CMK (cell line): ENCODE measurements around the gene SPINT3.
"Not testable (repeated sequence)": the region's sequence is repeated elsewhere in the genome, so short reads cannot be mapped to it uniquely, and the experiment has no call there.

Source experiments
- DNase-seq: peaks from one replicate; pipeline ENCODE4 v3.0.0-alpha.2; 2010; ENCODE audit warnings: low read depth

Gene SPINT3

DNA sequence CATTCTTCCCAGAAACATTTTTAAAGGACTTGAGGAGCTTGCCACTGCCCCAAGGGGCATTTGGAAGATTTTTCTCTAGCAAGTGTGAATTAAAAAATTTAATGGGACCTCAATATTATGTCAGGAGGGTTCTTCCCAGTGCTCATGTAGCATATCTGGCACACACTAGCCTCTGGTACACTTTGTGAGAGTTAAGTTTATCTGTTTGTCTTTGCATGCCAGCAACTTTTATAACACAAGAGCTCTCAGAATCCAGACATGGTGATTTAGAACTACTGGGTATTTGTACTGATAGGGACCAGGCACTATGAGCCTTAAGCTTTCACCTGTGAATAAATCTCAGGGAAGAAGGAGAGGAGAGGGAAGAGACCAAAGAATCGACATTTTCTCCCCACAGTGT lies 12.9 kb downstream of the SPINT3 start:
- no peak for DNase-seq

DNA sequence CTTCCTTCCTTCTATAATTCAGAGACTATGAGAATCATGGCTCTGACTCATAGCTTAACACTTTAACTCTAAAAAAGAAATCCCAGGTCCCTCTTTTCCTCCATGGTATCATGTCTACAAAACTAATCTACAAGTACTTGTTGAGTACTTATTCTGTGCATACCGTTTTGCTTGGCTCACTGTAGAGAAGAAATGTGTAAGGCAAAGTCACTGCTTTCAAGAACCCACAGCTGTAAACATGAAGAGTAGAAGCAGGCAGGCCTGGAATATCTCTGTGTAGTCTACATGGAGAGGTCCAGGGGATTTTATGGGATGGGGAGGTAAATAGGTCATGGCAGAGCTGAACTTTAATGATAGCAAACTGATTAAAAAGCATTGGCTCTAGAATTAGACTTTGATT lies 13.8 kb downstream of the SPINT3 start:
- no peak for DNase-seq

DNA sequence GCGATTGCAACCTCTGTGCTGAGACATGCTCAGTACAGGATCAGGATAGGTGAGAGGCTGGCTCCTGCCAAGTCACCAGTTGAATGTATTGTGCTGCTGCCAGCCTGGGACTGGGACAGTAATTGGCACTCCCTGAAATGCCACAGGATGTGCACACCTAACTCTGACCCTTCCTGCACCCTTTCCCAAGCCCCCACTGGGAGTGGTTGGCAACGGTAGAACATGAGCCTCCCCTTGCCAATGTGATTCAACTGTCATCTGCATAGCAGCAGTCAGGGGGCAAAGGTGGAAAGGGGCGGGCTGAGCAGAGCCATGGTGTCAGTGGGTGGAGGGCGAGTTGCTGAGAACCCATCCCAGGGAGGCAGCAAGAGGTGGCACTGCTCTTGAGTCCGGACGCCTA lies 15.4 kb downstream of the SPINT3 start:
- DNase-seq: no peak

DNA sequence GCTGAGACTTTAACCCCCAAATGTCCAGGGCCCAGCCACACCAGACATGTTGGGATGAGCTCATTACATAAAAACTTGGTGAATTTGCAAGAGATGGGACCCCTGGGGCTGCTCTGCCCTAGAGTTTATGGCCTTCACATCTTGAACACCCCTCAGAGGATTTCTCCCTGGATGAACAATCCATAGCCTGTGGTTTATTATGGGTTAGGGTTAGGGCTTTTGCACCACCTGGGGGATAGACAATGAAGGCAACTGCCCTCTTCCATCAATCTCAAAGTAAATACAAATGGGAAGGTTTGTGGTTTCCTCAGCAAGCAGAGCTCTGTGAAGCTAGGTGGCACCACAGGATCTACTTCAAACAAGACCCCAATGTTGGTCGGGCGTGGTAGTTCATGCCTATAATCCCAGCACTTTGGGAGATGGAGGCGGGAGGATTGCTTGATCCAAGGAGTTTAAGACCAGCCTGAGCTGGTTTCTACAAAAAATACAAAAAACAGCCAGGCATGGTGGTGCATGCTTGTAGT lies 17.4 kb downstream of the SPINT3 start:
- no peak for DNase-seq

- DNase-seq: no peak
Measured at GRCh38 chr20:45496166-45496565, 19.3 kb downstream of the SPINT3 start.

- DNase-seq: no peak
Measured at GRCh38 chr20:45495501-45495941, 19.9 kb downstream of the SPINT3 start.

- DNase-seq: no peak
Measured at GRCh38 chr20:45489083-45489531, 26.3 kb downstream of the SPINT3 start.

DNA sequence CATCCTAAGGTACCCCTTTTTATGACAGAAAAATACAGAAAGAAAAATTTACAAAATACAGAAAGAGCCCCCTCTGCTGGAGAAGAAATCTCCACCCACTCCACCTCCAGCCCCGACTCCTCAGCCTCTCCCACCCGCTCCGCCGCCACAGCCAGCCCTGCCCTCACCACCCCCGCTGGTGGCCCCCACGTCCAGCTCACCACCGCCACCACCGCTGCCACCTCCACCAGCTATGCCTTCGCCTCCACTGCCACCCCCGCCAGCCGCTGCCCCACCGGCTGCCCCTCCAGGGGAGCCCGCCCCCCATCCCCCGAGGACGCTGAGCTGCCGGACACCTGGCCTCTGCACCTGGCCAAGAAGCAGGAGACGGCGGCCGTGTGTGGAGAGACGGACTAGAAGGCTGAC lies 28.2 kb downstream of the SPINT3 start:
- DNase-seq: no peak

GRCh38 chr20:45485388-45485787 lies 30.0 kb downstream of the SPINT3 start:
- DNase-seq: no peak

DNA sequence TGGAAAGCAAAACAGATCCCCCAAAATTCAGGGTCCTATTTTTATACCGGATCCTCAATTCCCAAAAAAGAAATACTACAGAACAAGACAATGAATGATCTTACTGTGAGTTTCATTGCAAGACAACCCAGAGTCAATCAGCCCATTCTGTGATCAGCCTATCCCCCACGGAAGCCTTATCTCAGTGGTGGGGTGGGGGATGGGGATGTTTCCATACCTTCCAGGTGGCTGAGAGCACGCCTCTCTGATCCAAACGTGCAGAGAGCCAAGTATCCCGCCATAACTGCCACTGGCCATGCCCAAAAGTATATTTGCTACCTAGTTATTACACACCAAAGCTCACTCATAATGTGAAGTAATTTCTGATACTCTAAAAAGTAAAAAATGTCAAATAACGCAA lies 30.7 kb downstream of the SPINT3 start:
- no peak for DNase-seq

DNA sequence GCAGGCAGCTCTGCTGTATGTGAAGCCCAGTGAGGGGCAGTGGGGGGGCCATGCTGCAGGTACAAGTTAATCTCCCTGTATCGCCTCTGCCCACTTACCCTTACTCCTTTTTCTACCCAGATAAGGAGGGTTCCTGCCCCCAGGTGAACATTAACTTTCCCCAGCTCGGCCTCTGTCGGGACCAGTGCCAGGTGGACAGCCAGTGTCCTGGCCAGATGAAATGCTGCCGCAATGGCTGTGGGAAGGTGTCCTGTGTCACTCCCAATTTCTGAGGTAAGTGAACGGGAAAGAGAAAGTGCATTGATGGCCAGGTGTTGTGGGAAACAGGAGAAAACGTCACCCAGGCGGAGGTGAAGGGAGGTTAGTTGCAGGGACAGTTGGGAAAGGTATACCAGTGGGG lies 35.6 kb downstream of the SPINT3 start:
- DNase-seq: no peak

- DNase-seq: not testable (repeated sequence)
Measured at GRCh38 chr20:45477530-45478148, 37.8 kb downstream of the SPINT3 start.

DNA sequence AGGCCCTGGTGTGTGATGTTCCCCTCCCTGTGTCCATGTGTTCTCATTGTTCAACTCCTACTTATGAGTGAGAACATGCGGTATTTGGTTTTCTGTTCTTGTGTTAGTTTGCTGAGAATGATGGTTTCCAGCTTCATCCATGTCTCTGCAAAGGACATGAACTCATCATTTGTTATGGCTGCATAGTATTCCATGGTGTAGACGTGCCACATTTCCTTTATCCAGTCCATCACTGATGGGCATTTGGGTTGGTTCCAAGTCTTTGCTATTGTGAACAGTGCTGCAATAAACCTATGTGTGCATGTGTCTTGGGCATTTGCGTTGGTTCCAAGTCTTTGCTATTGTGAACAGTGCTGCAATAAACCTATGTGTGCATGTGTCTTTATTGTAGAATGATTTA lies 43.1 kb downstream of the SPINT3 start:
- DNase-seq: not testable (repeated sequence)

- DNase-seq: no peak
Measured at GRCh38 chr20:45470937-45471336, 44.5 kb downstream of the SPINT3 start.

- DNase-seq: no peak
Measured at GRCh38 chr20:45470262-45470931, 45.0 kb downstream of the SPINT3 start.

DNA sequence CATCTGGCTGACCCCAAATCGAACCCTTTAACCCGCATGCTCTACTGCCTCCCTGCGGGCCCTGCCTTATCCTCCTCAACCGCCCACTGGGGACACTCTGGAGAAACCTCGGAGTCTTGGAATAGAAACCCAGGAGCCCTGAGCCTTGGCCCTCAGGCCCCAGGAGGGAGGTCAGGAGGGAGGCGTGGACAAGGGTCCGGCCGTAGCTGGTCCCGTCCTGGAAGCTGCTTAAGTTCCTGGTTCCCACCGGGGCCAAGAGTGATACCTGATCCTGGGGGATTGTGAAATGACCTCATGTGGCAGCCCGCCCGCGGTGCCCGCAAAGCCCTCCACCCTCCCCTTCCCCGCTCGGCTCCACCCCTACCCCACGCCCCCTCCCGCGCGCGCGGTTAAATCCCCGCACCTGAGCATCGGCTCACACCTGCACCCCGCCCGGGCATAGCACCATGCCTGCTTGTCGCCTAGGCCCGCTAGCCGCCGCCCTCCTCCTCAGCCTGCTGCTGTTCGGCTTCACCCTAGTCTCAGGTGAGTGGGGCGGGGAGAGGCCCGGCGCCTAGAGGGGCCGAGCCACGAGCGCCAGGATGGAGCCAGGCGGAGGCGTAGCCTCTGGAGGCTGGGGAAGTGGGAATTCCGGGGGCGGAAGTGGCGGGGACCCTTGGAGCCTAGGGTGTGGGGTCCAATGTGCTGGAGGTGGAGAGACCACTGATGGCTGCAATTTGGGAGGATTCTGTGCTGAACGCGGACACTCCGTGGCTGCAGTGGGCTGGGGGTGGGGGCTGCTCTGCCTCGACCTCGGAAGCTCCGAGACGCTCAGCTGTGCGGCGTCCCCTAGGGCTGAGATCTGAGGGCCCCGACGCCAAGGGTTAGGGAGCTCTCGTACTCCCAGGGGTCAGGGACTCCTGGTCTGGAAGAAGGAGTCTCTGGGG lies 45.8 kb downstream of the SPINT3 start, which contains the start of gene WFDC2:
WFDC2 (plus strand) TSS at position 418 of the 926 bp plus-strand sequence; CDS start at position 447, 29 bp downstream.
- no peak for DNase-seq

DNA sequence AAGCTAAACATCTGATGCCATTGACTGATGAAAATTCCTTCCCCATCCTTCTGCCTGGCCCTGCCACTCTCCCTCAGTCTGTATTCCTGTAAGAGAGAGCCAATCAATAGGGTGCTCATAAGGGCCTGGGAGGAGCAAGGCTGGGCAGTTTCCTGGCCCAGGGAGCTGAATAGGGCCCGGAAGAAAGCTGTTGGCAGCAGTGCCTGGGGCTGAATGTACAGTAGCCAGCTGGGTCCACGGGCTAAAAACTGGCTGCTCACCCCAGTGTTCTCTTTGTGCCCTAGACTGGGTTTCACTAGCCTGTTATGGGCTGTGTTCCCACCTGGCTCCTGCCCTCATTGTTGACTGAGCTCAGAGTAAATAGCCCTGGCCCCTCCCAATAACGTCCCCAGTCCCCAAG lies 47.6 kb downstream of the SPINT3 start:
- DNase-seq: no peak

- DNase-seq: no peak
Measured at GRCh38 chr20:45467172-45467571, 48.2 kb downstream of the SPINT3 start.

DNA sequence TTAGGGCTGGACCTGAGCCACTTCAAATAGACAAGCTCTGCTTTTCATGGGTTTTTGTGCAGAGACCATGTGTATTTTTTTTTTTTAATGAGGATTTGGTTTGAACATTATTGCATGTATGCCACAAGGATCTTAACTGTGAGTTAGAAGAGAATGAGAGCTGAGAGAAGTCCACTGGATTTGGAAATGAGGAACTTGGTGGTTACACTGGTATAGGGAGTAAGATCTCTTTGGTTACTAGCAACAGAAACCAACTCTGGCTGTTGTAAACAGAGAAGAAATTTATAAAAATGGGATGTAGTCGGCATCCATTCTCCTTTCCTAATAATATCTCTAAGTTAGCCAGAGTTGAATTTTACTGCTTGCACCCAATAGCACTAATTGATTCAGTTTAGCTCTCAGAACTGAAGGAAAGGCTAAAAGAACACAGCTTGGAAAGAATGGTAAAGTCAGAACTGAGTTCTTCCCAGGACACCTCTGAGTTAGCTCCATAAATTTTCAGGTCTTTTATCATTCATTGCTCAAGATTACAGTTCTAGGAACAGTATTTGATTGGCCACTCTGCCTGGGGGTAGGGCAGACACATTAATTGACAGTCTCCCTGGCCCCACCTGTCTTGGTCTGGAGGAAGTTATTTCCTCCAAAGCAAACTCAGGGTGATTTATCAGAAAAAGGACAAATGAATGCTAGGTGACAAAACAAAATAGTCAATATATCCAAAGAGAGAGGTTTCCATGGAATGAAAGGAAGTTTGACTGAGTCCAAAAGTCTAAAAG lies 49.7 kb downstream of the SPINT3 start:
- no peak for DNase-seq

DNA sequence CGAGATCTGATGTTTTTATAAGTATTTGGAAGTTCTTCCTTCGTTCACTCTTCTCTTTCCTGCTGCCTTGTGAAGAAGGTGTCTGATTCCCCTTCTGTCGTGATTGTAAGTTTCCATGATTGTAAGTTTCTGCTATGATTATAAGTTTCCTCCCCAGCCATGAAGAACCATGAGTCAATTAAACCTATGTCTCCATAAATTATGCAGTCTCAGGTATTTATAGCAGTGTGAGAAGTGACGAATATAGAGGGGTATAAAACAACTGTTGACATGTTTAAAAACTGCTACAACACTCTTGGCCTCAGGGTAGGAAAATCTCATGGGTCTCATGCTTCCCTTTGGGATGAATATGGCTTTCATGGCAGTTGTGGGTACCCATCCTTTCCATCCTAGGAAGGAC lies 51.7 kb downstream of the SPINT3 start:
- DNase-seq: no peak

GRCh38 chr20:45462711-45463509 lies 52.5 kb downstream of the SPINT3 start:
- no peak for DNase-seq
